GM19455 (cell line): ENCODE measurements around the gene TSPAN8.
"Not testable (repeated sequence)": the region's sequence is repeated elsewhere in the genome, so short reads cannot be mapped to it uniquely, and the experiment has no call there.

Source experiments
- ATAC-seq: cut with Tn5 transposase; IDR thresholded peaks from one replicate; pipeline ENCODE4 v1.9.1; 2021; ENCODE audit not compliant: unreplicated experiment

The TSPAN8 gene

DNA sequence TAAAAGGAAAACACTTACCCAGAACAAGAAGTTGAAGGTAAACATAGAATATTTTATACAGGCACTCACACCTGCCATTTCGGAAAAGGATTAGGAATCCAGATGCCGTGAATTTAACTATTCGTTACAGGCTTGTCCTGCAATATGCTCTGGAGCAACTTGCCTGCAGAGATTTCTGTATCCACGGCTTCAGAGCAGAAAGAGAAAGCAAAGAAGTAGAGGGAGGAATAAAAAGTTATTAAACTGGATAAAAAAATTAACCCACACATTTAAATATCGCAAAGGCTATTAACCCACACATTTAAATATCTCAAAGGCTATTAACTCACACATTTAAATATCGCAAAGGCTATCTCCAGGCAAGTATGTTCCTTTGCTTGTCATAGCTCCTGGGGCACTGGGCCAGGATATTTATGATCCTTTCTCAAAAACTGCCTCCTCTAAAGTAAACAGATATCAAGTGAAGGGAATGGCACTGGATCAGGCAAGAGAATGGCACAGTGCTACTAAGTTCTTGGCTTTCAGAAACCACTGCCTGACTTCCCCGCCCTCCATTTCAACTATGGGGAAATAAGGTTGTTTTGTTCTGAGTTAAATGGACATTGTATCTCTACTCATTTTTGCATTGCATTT lies at the start of gene TSPAN8:
Gene TSPAN8, minus strand, starts transcription at position 399 of the 633 bp plus-strand sequence. Its CDS starts 321 bp downstream, at position 78.
- no peak for ATAC-seq

DNA sequence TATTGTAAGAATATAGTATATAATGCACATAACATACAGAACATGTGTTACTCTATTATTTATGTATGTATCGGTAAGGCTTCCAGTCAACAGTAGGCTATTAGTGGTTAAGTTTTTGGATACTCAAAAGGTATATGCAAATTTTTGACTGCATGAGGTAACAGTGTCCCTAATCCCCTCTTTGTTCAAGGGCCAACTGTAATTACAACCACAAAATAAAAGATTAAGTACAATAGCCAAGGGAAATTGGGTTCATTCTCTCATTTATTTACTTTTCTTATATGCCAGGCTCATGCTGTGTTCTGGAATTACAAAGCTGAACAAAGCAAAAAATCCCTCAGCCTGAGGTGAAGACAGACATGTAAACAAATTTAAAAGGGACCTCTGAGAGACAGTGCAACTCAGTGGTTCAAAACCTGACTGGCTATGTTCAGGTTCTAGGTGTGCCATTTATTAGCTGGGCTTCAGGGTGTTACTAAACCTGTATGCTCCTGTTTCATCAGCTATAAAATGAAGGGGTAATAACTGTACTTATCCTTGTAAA lies 43.4 kb upstream of the TSPAN8 start:
- no peak for ATAC-seq

DNA sequence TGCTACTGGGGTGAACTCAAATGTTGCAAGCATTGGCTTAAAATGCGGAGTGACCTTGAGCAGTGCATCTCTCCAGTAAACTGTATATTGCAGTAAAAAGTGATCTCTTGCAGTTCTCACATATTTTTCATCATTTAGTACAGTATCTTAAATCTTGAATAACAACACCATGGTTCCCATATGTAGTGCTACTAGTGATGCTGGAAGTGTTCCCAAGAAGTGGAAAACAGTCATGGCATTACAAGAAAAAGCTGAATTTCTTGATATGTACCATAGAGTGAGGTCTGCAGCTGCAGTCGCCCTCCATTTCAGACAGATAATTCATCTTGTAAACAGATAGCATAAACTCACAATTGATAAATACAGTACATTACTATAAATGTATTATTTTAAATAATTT lies 42.9 kb upstream of the TSPAN8 start:
- ATAC-seq = no peak

DNA sequence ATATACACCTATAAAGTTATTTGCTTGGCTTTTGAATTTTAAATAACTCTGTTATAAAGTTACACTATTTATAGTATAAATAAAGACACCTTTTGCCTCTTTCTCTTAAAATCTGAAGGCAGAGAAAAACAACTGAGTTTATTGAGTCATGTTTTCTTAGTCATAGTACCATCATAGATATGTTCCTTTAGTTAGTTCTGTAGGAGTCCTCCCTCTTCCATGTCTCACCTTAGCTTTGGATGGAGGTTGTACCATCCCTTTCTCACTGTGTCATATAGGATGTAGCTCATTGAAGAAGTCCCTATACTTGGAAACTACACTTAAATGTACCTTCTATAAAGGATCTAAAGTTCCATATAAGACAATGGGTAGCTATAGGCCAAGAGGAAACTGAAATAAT lies 39.7 kb upstream of the TSPAN8 start:
- ATAC-seq = no peak

DNA sequence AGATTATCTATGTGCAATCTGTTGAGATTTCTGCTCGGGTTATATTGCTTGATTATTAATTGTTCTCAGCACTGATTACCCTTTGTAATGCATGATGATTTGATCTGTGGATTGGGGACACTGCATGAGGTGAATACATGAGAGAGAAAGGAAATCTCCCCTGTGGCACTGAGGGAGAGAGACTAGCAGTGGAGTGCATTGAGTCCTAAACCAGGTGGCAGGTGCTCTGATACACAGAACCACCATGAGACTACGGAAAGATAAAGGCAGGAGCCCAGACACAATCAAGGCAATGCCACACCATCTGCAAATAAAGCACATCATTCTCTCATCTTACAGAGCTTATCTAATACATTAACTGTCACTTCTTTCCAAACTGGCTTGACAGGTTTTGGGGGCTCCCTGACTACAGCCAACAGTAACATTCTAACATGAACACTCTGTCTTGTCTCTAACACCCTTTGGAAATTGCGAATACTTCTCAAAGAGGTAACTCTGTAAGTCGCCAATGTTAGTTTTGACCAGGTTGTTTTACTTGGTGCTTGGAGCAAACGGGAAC lies 37.6 kb upstream of the TSPAN8 start:
- no peak for ATAC-seq

DNA sequence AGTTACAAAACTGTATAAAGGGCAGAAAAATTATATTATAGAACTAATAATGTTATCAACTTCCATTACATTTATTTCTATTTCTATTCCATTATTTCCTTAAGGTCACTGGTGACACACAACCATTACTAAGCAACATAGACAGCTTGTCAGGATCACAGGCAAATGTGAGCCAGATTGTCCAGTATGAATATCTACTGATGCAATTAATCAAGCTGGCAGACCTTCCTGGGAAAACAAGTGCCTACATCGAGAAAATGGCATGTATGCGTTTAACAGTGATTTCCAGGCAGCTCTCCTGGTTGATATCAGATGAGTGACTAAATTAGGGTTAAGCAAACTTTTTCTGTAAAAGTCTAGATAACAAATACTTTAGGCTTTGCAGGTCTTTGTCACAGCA lies 36.9 kb upstream of the TSPAN8 start:
- no peak for ATAC-seq

DNA sequence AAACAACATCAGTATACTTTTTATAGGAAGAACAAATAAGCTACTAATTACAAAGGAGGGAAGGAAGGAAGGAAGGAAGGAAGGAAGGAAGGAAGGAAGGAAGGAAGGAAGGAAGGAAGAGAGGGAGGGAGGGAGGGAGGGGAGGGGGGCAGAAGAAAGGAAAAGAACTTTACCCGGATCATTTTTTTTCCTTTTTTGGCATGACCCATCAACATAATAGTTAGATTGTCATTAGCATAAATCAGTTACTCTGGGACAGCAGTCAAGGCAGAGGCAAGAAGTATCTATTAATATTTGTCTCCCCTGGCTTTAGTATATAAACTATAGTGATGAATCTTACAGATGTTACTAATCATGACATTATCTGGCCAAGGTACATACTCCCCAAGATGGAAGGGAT lies 35.2 kb upstream of the TSPAN8 start:
- no peak for ATAC-seq

DNA sequence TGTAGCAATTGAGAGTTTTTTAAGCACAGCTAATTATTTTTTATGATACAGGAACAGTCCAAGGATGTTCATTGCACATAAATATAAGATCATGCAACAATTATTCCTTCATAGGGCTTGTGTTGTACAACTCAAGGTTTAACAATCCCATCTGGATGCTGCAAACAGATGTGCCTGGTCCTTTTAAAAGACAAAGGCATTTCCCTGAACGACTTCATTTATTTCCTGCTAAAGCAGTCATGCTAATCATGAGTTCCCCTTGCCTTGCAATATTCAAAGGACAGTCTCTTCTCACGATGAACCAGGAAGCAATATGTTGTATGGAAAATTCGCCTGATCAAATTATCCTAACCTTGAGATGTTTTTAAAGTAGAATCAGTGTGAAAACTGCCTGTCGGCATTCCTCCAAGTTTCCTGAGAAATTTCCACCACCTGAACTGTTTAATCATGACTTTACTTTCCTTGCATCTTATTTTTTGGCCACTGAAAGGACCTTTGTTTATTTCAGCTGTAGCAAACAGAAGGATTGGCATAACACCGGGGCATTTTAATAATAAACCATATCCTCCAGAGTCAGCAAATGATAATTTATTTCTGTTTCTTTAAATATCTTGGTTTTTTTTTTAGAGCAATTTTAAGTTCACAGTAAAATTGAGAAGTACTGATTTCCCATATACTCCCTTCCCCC lies 33.9 kb upstream of the TSPAN8 start:
- no peak for ATAC-seq

DNA sequence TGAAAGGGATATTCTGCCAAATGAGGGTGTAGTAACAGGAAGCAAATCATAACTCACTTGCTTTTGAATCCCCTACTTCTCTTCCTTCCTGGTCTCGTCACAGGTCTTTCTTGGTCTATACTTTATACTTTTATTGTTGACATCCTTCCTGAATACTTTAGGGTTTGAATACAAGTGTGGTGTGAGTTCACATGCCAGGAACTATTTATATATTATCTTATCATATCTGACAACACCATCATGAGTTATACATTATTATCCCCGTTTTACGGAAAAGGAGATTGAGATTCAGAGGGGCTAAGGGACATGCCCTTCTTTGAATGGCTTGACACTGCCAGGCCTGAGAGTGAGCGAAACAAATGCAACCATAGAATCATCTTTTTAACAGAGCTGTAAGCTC lies 33.0 kb upstream of the TSPAN8 start:
- ATAC-seq = no peak

DNA sequence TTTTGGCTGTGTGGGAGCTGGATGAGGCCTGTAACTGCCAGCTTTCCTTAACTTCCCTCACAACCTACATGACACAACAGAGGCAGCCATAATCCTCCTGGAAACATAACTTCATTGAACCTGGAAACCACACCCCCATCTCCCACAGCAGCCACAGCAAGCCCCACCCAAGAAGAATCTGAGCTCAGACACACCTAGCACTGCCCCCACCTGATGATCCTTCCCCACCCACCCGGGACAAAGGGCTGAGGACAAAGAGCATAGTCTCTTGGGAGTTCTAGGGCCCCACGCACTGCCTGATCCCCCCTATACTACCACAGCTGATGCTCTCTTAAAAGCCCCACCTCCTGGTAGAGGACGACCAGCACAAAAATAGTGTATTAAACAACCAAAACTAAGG lies 29.6 kb upstream of the TSPAN8 start:
- no peak for ATAC-seq

DNA sequence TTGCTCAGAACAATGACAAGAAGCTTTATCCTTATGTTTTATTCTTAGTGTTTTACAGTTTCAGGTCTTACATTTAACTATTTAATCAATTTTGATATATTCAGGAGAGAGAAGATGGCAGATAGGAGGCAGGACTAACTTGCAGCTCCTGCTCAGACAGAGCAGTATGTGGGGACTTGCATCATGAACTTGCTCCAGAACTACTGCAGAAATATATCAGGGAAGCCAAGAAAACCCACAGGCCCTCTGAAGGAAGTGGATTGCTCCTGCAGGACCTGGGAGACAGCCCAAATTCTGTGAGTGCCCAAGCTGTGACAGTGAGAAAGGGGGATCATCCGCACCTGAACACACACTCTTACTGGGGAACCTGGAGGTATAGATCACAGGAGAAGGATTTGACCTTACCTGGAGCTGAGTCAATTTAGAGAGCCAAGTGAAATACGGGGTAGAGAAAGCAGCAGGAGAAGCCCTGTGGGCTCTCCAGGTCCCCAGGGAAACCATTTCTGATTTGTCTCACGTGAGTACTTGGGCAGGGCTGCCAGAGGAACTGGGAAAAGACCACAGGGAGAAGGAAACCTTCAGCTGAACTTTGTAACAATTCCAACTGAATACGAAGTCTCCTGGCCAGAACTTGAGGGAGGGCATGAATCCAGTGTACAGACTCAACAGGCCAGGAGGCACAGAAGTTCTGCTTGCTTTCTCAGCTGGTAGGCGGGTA lies 28.9 kb upstream of the TSPAN8 start:
- no peak for ATAC-seq

DNA sequence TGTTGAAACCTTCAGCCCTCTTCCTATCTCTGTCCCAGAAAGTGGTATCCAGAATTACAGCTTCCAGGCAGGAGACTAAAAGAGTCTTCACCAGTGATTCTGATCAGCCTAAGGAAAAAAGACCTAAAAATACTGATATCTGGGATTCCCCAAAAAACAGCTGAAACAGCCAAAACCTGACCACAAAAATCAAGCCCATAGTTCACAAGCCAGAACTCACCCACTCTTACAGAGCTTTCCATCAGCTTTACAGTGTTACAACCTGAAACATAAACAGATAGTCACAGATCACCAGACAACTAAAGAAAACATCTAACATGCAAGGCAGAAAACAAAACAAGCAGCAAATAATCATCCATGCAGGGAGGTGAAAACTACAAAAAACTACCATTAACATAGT lies 26.0 kb upstream of the TSPAN8 start:
- ATAC-seq = no peak

DNA sequence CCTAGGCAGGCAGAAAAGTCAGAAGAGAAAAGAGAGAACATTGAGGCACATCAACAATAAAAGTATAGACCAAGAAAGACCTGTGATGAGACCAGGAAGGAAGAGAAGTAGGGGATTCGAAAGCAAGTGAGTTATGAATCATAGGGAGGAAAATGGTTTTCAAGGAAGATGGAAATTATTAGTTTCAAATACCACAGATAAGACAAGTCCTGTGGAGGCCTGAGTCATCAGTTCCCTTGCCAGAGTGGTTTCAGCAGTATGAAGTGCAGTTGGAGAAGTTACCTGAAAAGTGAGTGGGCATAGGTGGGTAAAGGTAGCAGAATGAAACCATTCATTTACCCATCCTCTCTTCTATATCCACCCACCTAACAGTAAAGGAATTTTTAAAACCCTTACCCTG lies 25.2 kb upstream of the TSPAN8 start:
- no peak for ATAC-seq

DNA sequence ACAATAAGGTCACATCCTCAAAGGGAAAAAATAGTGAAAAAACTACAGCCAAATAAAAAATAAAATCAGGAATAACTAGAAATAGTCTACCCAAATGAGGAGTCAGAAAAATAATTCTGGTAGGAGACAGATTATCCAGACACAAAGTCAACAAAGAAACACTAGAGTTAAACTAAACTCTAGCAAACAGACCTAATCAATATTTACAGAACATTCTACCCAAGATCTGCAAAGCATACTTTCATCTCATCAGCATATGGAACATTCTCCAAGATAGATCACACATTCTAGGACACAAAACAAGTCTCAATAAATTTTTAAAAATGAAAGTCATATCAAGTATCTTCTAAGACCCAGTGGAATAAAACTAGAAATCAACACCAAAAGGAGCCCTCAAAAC lies 20.4 kb upstream of the TSPAN8 start:
- ATAC-seq = no peak

DNA sequence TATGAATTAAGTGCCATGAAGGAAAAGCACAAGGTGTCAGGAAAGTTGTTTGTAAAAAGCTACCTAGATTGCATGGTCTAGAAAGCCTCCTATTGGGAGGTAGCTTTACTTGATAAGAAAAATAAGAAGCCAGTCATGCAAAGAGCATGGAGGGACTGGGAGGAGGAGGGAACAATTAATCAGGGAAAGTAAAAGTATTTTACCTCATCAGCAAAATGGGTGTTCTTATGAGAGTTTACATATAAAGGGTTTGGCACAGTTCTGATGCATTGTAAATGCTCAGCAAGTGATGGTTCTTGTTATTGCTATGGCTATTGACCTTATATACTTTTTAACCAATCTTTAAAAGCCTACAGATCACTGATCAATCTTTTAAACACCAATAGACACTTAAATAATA lies 17.0 kb upstream of the TSPAN8 start:
- ATAC-seq = no peak

DNA sequence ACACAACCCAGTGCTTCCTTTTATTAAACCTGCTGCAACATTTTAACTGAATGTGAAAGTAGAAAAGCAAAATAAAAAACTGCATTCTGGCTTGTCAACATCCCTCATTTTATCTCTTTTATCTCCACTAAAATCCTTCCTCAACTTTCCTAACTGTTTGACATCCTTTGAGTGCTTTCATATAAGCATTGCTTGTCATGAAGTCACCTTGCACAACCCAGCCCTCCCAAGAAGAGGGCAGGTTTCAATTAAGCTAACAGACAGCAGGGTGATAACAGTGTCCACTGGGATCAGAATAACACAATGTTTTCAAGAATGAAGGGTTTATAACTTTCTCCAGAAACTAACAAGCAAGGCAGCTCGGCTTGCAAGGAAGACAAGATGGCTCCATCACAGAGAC lies 16.3 kb upstream of the TSPAN8 start:
- no peak for ATAC-seq

DNA sequence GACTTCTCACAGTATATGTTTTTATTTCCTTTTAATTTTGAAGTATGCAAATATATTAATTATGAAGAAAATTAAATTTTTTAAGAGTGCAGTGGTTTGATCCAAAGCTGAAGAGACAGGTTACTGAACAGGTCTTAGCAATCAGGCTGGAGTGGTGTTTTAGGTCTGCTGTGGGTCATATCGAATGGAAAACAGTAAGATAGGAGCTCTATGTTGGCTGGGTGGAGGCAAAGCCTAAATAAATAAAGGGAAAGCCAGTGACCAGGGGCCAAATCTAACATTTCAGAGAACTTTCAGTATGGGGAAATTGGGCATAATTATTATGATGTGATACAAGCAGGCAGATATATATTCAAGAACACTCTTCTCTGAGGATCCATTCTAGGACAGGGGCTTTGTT lies 12.7 kb upstream of the TSPAN8 start:
- ATAC-seq = no peak

DNA sequence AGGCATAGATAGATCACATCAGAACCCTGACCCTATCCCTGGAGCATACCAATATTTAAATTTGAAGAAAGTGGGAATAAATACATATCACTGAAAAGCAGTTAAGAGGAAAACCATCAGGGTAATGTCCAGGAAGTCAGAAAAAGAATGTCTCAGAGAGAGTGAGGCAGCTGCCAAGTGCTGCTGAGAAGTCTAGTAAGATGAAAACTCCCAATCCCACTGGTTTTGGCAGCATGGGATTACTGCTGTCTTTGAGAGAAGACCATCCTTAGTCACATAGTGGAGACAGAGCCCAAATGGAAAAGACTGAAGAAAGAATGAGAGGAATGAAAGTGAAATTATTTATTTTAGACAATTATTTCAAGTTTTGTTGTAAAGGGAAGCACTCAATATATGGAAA lies 11.5 kb upstream of the TSPAN8 start:
- ATAC-seq = no peak

DNA sequence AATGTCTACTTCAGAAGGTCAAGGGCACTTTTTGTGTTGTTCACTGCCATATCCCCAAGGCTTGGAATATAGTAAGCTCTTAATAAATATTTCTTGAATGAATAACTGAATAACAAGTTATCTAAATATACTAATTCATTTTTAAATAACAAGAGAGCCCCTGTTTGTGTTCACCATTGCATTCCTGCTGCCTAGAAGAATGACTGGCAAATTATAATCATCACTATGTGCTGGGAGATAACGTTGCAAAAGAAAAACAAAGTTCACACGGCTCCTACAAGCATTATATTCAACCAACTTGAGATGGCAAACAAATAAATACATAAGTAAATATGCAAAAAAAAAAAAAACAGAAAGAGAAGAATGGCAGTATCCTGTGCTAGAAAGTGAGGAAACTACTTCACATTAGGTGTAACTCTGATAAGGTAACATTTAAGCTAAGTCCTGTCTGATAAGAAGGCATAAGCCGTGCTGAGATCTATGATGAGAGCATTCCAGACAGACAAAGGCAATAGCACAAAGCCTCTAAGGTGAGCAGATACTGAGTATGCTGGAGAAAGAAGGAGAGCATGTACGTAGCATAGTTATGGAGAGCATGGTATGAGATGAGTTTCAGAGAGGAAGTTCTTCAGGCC lies 9.2 kb upstream of the TSPAN8 start:
- ATAC-seq = no peak

DNA sequence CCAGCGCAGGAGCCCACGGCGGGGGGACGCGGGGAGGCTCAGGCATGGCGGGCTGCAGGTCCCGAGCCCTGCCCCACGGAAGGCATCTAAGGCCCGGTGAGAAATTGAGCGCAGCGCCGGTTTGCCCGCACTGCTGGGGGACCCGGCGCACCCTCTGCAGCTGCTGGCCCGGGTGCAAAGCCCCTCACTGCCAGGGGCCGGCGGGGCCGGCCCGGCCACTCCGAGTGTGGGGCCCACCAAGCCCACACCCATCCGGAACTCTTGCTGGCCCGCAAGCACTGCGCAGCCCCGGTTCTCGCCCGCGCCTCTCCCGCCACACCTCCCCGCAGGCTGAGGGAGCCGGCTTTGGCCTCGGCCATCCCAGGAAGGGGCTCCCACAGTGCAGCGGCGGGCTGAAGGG lies 8.5 kb upstream of the TSPAN8 start:
- no peak for ATAC-seq

DNA sequence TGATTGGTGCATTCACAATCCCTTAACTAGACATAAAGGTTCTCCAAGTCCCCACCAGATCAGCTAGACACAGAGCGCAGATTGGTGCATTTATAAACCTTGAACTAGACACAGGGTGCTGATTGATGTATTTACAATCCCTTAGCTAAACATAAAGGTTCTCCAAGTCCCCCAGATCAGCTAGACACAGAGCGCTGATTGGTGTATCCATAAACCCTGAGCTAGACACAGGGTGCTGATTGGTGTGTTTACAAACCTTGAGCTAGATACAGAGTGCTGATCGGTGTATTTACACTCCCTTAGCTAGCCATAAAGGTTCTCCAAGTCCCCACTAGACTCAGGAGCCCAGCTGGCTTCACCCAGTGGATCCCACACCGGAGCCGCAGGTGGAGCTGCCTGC lies 8.0 kb upstream of the TSPAN8 start:
- not testable (repeated sequence) for ATAC-seq
